ENCODE data around the gene FLT3.

Gene FLT3

GRCh38 chr13:27997904-27998522, 102.4 kb downstream of the FLT3 start:
- no peak for TF ChIP-seq ZFX (IDR thresholded peaks at IDR 0.05)
- peak; percentile 100 for TF ChIP-seq CTCF (conservative IDR thresholded peaks at IDR 0.05)
- no peak overlapping the region for H3K27ac ChIP-seq

GRCh38 chr13:27991881-27992280, 108.5 kb downstream of the FLT3 start:
- TF ChIP-seq ZFX (IDR thresholded peaks at IDR 0.05) (no peak), CTCF (conservative IDR thresholded peaks at IDR 0.05) (no peak)
- H3K27ac ChIP-seq = no peak overlapping the region

GRCh38 chr13:27988520-27988919, 111.9 kb downstream of the FLT3 start, which contains the start of gene URAD:
URAD (minus strand) TSS chr13:27988693; CDS start chr13:27988637, 56 bp downstream.
- TF ChIP-seq CTCF (conservative IDR thresholded peaks at IDR 0.05) (no peak), ZFX (IDR thresholded peaks at IDR 0.05) (no peak)
- no peak within 1 kb of the TSS for H3K27ac ChIP-seq

- TF ChIP-seq CTCF (conservative IDR thresholded peaks at IDR 0.05) = no peak
- no peak overlapping the region for H3K27ac ChIP-seq
Observed at GRCh38 chr13:27985600-27985999, 114.8 kb downstream of the FLT3 start.

- no peak for TF ChIP-seq ZFX (IDR thresholded peaks at IDR 0.05)
- no peak for TF ChIP-seq CTCF (conservative IDR thresholded peaks at IDR 0.05)
- H3K27ac ChIP-seq = no peak overlapping the region
Observed at GRCh38 chr13:27982361-27982760, 118.0 kb downstream of the FLT3 start.

GRCh38 chr13:27981006-27981708, 119.2 kb downstream of the FLT3 start:
- TF ChIP-seq CTCF (conservative IDR thresholded peaks at IDR 0.05) (no peak), ZFX (IDR thresholded peaks at IDR 0.05) (no peak)
- no peak overlapping the region for H3K27ac ChIP-seq

GRCh38 chr13:27980280-27980998, 119.9 kb downstream of the FLT3 start:
- no peak overlapping the region for H3K27ac ChIP-seq
- no peak for TF ChIP-seq ZFX (IDR thresholded peaks at IDR 0.05)

Measured in C4-2B (cell line).